Measurements from ENCODE around the gene PIP5K1B.

- TF ChIP-seq, protein P1, sequence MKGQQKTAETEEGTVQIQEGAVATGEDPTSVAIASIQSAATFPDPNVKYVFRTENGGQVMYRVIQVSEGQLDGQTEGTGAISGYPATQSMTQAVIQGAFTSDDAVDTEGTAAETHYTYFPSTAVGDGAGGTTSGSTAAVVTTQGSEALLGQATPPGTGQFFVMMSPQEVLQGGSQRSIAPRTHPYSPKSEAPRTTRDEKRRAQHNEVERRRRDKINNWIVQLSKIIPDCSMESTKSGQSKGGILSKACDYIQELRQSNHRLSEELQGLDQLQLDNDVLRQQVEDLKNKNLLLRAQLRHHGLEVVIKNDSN (IDR thresholded peaks at IDR 0.05): no peak
- TF ChIP-seq RAD21 (IDR thresholded peaks at IDR 0.05; ENCODE audit: low read depth): no peak
- no peak for TF ChIP-seq TAF1 (IDR thresholded peaks at IDR 0.05; ENCODE audit: low read depth)
- no peak for TF ChIP-seq REST (IDR thresholded peaks at IDR 0.05; ENCODE audit: low read depth)
- TF ChIP-seq YY1 (IDR thresholded peaks at IDR 0.05; ENCODE audit: low read depth): no peak
- no peak for TF ChIP-seq CREB1 (IDR thresholded peaks at IDR 0.05; ENCODE audit: low read depth)
- TF ChIP-seq NFIC (IDR thresholded peaks at IDR 0.05): no peak
- no peak for TF ChIP-seq CEBPB (IDR thresholded peaks at IDR 0.05)
- no peak for TF ChIP-seq EGR1 (IDR thresholded peaks at IDR 0.05)
- no peak for TF ChIP-seq ZBTB7A (IDR thresholded peaks at IDR 0.05; ENCODE audit: low read depth)
- no peak for TF ChIP-seq FOXM1 (IDR thresholded peaks at IDR 0.05; ENCODE audit: borderline replicate concordance, low read depth)
Measured at GRCh38 chr9:68739621-68740174, 34.7 kb downstream of the PIP5K1B start.
